Aorta (tissue), 5 donors: ENCODE data around the gene JOSD1. TPM values are rescaled to one million over a fixed set of nuclear protein-coding genes. Genes with fewer than 3 reads are reported as not detected.

Source experiments
- ATAC-seq: fragments of 200-7000 bp; cut with Tn5 transposase; one replicate; pipeline ENCODE4 v1.9.1; 2022; ENCODE audit warnings: moderate library complexity; ENCODE audit not compliant: low FRiP score
- DNase-seq, 2 donors: peaks; one replicate each; pipeline ENCODE4 v3.0.0-alpha.2; 2020
- H3K27ac ChIP-seq, 2 donors: one replicate each; pipeline ENCODE4 v1.5.1; 2013; ENCODE audit warnings: low read length in 2 of 2, mild to moderate bottlenecking in 2 of 2, moderate library complexity in 2 of 2, control low read depth in 1 of 2, inconsistent platforms in 1 of 2, low read depth in 1 of 2
- H3K27me3 ChIP-seq, 2 donors: one replicate each; pipeline ENCODE4 v1.6.1; 2013; ENCODE audit warnings: control low read depth in 1 of 2, low read length in 1 of 2, mild to moderate bottlenecking in 1 of 2, moderate library complexity in 1 of 2; ENCODE audit not compliant: insufficient read depth in 2 of 2, control insufficient read depth in 1 of 2
- H3K36me3 ChIP-seq, 2 donors: one replicate each; pipeline ENCODE4 v1.6.1; 2013; ENCODE audit warnings: control low read depth in 1 of 2, low read length in 1 of 2, mild to moderate bottlenecking in 1 of 2; ENCODE audit not compliant: insufficient read depth in 2 of 2, control insufficient read depth in 1 of 2
- H3K4me1 ChIP-seq, 2 donors: one replicate each; pipeline ENCODE4 v1.6.1; 2013; ENCODE audit warnings: low read length in 2 of 2, control low read depth in 1 of 2, mild to moderate bottlenecking in 1 of 2, moderate library complexity in 1 of 2; ENCODE audit not compliant: insufficient read depth in 2 of 2, control insufficient read depth in 1 of 2
- H3K4me3 ChIP-seq, 2 donors: one replicate each; pipeline ENCODE4 v1.5.1; 2013; ENCODE audit warnings: low read length in 2 of 2, control low read depth in 1 of 2, mild to moderate bottlenecking in 1 of 2
- H3K9me3 ChIP-seq: one replicate; pipeline ENCODE4 v1.6.1; 2013; ENCODE audit warnings: mild to moderate bottlenecking, low read length; ENCODE audit not compliant: control insufficient read depth
- WGBS, 2 donors: extraction: QIAGEN DNeasy Blood & Tissue Kit; methylation state at CpG; one replicate each; pipeline ENCODE4 v1.1.7; 2013; 5-methylcytosine and 5-hydroxymethylcytosine counted together
- intact Hi-C, 2 donors: fragments of 100-400 bp; cut with DNase I; formaldehyde crosslinking; loops; one replicate each; pipeline versions ENCODE4 v1.14.2 to v1.15.0; 2022
- polyA plus RNA-seq, 2 donors: library from polyadenylated mRNA; stranded (reverse); fragments of 200-250 nt; gene quantifications; one replicate each; pipeline ENCODE4 v1.2.3, GENCODE V29; 2013
- total RNA-seq, 2 donors: library from RNA; stranded (reverse); fragmentation: NEBNext Ultra II Directional; extraction: Animal tissue kit (Norgen Biotek cat#: 25700); gene quantifications; one replicate each; pipeline ENCODE4 v1.2.1, GENCODE V29; 2021
- donor health status: healthy with polysubstance abuse.
- donor health status: Bipolar disorder and iron deficiency.
- donor health status: DM: no; HTN: no; CAD: no.
- donor health status: DM: no; HTN: no; CAD: no.
- donor health status: DM: yes; HTN: yes; CAD: no.

Gene JOSD1
- total and polyA plus RNA-seq, 4 donors, result 19.7 to 54.7 (median 42.0) TPM

- H3K4me3 ChIP-seq, result no peak overlapping the region
- H3K9me3 ChIP-seq, result no peaks in the 10 kb centered on the region
- peak overlapping the region in 1 of 2 donors; percentile 80 for H3K27ac ChIP-seq
- peak in 1 of 2 donors; percentile 53 for DNase-seq
- ATAC-seq, result peak; percentile 56
- H3K36me3 ChIP-seq, result peaks cover 0 to 3% of the 10 kb centered on the region in 2 donors
- no peaks in the 10 kb centered on the region for H3K27me3 ChIP-seq
- intact Hi-C loops, result no loop called here
- no peaks in the 10 kb centered on the region for H3K4me1 ChIP-seq
- WGBS, 2 donors, result 12 to 13% methylated on average over 5 of the region's 5 CpGs
Observed at GRCh38 chr22:38674888-38675287, 25.9 kb downstream of the JOSD1 start.

- Histone ChIP-seq H3K9me3 (no peaks in the 10 kb centered on the region), H3K4me3 (peak overlapping the region; percentile 53 to 97), H3K27me3 (no peaks in the 10 kb centered on the region), H3K4me1 (no peaks in the 10 kb centered on the region), H3K27ac (no peak overlapping the region), H3K36me3 (no peaks in the 10 kb centered on the region)
- DNase-seq (no peak), ATAC-seq (no peak)
- WGBS, 2 donors, result 10 to 13% methylated on average over 16 of the region's 16 CpGs
- intact Hi-C loops, result no loop called here
Observed at GRCh38 chr22:38657045-38657909, 43.5 kb downstream of the JOSD1 start.

- intact Hi-C loops, result no loop called here
- Histone ChIP-seq H3K27me3 (no peaks in the 10 kb centered on the region), H3K36me3 (no peaks in the 10 kb centered on the region), H3K27ac (peak within 1 kb of the TSS in 1 of 2 donors; percentile 55), H3K9me3 (no peaks in the 10 kb centered on the region), H3K4me3 (peak within 1 kb of the TSS; percentile 53 to 97), H3K4me1 (no peaks in the 10 kb centered on the region)
- WGBS, 2 donors, result 0% methylated on average over 57 to 66 of the region's 66 CpGs
- ATAC-seq, result peak; percentile 96
- DNase-seq, result peak; percentile 93 to 96
Observed at GRCh38 chr22:38656256-38657044, 44.3 kb downstream of the JOSD1 start, which contains the start of the genes CBY1 and FAM227A. Gene CBY1 (plus strand): TSS chr22:38656638. CDS start chr22:38668055, 11,417 bp downstream. Gene FAM227A (minus strand): TSS chr22:38656392. CDS start chr22:38650168, 6,224 bp downstream.

- H3K4me1 ChIP-seq, result no peaks in the 10 kb centered on the region
- intact Hi-C loops, result no loop called here
- ATAC-seq, result no peak
Observed at GRCh38 chr22:38655519-38656255, 45.1 kb downstream of the JOSD1 start.

GRCh38 chr22:38653741-38654140, 47.0 kb downstream of the JOSD1 start:
- H3K4me1 ChIP-seq, result no peaks in the 10 kb centered on the region
- no peaks in the 10 kb centered on the region for H3K36me3 ChIP-seq
- 96 to 97% methylated on average over 8 of the region's 8 CpGs for WGBS, 2 donors
- intact Hi-C loops, result no loop called here
- H3K4me3 ChIP-seq, result no peak overlapping the region
- no peak overlapping the region for H3K27ac ChIP-seq
- no peaks in the 10 kb centered on the region for H3K27me3 ChIP-seq
- H3K9me3 ChIP-seq, result no peaks in the 10 kb centered on the region
- DNase-seq (no peak), ATAC-seq (no peak)

More at GRCh38 chr22:38655519-38656255, 45.1 kb downstream of the JOSD1 start:
- Histone ChIP-seq H3K27me3 (no peaks in the 10 kb centered on the region), H3K27ac (no peak overlapping the region), H3K36me3 (no peaks in the 10 kb centered on the region), H3K4me3 (peak overlapping the region; percentile 53 to 97), H3K9me3 (no peaks in the 10 kb centered on the region)
- WGBS, 2 donors, result 6 to 7% methylated on average over 21 to 22 of the region's 22 CpGs
- no peak for DNase-seq

- no peaks in the 10 kb centered on the region for H3K4me1 ChIP-seq
- H3K9me3 ChIP-seq, result no peaks in the 10 kb centered on the region
- no peak for ATAC-seq
- H3K27ac ChIP-seq, result no peak overlapping the region
- no peaks in the 10 kb centered on the region for H3K36me3 ChIP-seq
- no peaks in the 10 kb centered on the region for H3K27me3 ChIP-seq
- intact Hi-C loops, result no loop called here
- DNase-seq, result no peak
- H3K4me3 ChIP-seq, result no peak overlapping the region
Observed at GRCh38 chr22:38652859-38653258, 47.9 kb downstream of the JOSD1 start.

GRCh38 chr22:38649841-38650522, 50.8 kb downstream of the JOSD1 start:
- H3K9me3 ChIP-seq, result no peaks in the 10 kb centered on the region
- DNase-seq, result peak in 1 of 2 donors; percentile 1
- H3K4me3 ChIP-seq, result no peak overlapping the region
- H3K36me3 ChIP-seq, result no peaks in the 10 kb centered on the region
- intact Hi-C loops, result no loop called here
- no peaks in the 10 kb centered on the region for H3K27me3 ChIP-seq
- ATAC-seq, result no peak
- WGBS, 2 donors, result 78% methylated on average over 5 of the region's 5 CpGs
- H3K27ac ChIP-seq, result no peak overlapping the region
- H3K4me1 ChIP-seq, result no peaks in the 10 kb centered on the region

- ATAC-seq, result no peak
- Histone ChIP-seq H3K36me3 (no peaks in the 10 kb centered on the region), H3K27me3 (no peaks in the 10 kb centered on the region), H3K4me1 (no peaks in the 10 kb centered on the region), H3K27ac (no peak overlapping the region), H3K9me3 (no peaks in the 10 kb centered on the region), H3K4me3 (no peak overlapping the region)
- intact Hi-C loops, result no loop called here
- DNase-seq, result peak in 1 of 2 donors; percentile 10
- 95% methylated on average over 6 of the region's 6 CpGs for WGBS, 2 donors
Observed at GRCh38 chr22:38645430-38645829, 55.3 kb downstream of the JOSD1 start.
